HG03439 (cell line): ENCODE results near the gene GPR162.

Source experiments
- ATAC-seq: cut with Tn5 transposase; IDR thresholded peaks from one replicate; pipeline ENCODE4 v1.9.1; 2021; ENCODE audit warnings: mild to moderate bottlenecking, moderate library complexity; ENCODE audit not compliant: unreplicated experiment

The GPR162 gene

DNA sequence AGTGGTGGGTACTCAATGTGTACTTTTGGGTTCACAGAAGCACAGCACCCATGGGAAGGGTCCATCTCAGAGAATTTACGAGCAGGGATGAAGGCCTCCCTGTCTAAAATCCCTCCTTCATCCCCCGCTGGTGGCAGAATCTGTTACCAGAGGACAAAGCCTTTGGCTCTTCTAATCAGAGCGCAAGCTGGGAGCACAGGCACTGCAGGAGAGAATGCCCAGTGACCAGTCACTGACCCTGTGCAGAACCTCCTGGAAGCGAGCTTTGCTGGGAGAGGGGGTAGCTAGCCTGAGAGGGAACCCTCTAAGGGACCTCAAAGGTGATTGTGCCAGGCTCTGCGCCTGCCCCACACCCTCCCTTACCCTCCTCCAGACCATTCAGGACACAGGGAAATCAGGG lies 1.5 kb upstream of the GPR162 start:
- ATAC-seq: no peak

DNA sequence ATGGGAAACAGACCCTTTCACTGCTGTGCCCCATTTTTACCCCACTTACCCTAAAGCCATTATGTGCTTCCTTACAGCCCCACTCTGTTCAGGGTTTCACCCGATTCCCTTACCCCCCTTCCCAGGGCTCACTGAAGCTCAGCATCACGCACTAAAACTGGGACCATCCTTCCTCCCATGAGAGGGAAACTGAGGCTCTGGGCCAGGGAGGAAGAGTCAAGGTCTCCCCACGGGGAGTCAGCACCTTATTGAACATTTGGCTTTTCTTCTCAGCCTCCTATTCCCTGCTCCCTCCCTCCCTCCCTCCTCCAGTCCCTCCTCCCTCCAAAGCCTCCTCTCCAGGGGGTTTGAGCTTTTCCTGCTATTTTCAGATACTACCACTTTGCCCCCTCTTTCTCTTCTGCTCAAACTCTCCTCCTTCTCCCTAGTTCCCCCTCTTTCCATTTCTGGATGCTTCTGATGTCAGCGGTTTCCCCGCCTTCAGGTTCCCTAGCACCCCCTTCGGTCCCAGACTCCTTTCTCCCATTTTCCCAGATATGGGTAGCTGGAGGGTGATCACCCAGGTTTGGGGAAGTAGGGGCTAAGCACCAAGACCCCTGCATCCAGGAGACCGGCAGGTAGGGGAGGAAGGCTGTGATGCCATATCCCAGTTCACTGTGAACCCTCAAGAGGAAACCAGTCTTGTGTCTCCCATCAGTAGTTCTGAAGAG lies 960 bp downstream of the GPR162 start:
- no peak for ATAC-seq

DNA sequence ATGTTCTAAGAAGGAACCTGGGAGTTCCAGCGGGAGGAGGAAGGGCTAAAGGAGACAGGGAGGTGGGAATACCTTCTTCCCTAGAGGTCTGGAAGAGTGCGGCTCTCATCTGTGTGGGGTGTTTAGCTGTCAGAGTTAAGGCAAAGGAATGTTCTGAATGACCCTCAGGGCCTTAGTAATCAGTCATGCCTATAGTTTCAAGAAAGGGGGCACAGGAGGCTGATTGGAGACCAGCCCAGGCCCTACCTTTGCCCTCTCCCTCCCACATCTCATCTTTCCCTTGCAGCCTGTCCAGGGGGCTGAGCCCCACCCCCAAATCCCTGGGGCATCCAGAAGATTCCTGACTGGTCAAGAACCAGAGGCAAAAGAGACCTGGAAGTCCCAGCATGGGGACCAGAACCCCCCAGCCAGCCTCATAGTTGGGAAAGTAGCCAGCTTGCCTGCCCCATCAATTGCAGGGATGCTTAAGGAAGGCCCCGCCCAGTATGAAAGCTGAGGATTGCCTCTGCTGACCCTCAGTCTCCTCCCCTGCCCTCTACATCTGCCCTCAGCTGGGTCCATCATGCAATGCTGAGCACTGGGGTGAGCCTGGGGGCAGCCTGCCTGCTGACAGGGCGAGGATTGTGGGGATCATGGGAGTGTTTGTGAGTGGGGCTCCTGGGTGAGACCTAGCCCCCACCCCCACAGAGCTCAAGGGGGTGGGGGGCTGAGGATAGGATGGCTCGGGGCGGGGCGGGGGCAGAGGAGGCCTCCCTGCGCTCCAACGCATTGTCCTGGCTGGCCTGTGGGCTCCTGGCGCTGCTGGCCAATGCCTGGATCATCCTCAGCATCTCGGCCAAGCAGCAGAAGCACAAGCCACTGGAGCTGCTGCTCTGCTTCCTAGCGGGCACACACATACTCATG lies 1.8 kb downstream of the GPR162 start:
- no peak for ATAC-seq

DNA sequence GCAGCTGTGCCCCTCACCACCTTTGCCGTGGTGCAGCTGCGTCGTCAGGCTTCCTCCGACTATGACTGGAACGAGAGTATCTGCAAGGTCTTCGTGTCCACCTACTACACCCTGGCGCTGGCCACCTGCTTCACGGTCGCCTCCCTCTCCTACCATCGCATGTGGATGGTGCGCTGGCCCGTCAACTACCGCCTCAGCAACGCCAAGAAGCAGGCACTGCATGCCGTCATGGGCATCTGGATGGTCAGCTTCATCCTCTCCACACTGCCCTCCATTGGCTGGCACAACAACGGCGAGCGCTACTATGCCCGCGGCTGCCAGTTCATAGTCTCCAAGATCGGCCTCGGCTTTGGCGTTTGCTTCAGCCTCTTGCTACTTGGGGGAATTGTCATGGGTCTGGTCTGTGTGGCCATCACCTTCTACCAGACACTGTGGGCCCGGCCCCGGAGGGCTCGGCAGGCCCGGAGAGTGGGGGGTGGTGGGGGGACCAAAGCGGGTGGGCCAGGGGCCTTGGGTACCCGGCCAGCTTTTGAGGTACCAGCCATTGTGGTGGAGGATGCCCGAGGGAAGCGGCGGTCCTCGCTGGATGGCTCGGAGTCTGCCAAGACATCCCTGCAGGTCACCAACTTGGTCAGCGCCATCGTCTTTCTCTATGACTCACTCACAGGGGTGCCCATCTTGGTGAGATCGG lies 2.6 kb downstream of the GPR162 start:
- ATAC-seq: no peak

DNA sequence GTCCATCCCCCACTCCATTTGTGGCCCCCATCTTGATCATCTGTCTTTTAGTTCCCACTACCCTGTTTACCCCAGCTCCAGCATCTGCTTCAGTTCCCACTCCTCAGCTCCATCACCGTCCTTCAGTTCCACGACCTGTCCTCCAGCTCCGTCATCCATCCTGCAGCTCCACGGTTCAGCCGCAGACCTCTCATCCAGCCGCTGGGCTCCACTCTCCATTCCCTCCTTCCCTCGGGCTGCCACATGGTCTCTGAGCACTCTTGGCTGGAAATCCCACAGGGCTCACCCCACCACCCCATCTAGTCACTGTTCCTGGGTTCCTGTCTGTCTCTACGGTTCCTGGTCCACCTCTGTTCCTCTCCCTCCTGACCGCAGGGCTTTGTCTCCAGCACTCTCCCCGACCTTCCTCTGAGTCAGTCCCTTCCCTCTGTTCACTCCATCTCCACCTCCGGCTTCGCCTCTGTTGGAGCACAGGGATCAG lies 3.3 kb downstream of the GPR162 start:
- no peak for ATAC-seq

DNA sequence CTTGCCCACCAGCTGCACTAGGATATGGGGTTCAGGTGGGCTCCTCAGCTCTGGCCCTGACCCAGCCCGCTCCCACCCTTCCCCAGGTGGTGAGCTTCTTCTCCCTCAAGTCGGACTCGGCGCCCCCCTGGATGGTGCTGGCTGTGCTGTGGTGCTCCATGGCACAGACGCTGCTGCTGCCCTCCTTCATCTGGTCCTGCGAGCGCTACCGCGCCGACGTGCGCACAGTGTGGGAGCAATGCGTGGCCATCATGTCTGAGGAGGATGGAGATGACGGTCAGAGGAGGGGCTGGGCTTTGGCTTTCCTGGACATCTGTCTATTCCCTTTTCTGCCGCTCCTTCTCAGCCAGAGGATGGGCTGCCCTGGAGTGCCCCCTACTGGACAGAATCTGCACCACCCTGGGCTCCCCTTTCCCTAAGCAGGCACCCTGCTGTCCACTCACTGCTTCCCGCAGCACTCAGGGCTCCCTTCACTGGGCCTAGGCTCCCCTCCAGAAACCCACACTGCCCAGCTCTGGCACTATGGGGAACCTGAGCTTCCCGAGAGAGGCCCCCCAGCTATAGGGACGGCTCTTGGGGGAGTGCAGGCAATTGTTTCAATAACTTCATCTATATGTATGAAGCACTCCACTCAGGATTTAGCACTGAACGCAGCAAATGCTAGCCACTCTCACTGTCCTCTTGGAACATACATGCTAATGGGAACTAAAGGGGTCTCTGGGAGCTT lies 3.9 kb downstream of the GPR162 start:
- ATAC-seq: no peak

DNA sequence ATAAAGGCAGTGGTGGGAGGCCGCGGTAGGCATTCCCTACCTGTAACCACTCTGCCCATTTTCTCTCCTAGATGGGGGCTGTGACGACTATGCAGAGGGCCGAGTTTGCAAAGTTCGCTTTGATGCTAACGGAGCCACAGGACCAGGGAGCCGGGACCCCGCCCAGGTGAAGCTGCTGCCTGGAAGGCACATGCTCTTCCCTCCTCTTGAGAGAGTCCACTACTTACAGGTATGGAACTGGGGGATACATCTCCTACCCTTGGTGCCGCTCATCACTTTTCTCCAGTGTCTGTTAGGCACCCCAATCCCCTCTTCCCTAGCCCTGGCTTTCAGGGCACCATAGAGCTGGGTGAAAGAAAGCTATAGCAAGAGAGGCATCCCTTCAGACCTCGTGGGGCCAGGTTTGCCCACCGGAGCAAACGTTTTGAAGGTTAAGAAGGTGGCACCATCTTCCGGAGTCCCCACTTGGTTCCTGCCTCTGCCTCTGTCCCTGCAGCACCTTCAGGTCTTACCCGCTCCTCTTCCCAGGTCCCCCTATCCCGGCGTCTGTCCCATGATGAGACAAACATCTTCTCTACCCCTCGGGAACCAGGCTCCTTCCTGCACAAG lies 4.6 kb downstream of the GPR162 start:
- no peak for ATAC-seq

DNA sequence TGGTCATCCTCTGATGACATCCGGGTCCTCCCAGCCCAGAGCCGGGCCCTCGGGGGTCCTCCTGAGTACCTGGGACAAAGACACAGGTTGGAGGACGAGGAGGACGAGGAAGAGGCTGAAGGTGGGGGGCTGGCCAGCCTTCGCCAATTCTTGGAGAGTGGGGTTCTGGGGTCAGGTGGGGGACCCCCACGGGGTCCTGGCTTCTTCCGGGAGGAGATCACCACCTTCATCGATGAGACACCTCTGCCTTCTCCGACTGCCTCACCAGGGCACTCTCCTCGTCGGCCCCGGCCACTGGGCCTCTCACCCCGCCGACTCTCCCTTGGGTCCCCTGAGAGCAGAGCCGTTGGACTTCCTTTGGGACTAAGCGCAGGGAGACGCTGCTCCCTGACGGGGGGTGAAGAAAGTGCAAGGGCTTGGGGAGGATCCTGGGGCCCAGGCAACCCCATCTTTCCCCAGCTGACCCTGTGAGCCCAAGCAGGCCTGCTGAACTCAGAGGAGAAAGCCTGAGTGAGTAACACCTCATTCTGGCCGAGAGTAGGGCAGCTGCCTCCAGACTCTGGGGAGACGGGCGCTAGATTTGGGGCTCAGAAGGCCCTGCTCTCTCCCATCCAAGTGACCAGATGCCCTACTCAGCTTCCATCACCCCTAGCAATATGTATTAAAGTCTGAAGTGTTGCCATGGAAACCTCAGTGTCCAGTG lies 5.3 kb downstream of the GPR162 start:
- ATAC-seq: no peak

DNA sequence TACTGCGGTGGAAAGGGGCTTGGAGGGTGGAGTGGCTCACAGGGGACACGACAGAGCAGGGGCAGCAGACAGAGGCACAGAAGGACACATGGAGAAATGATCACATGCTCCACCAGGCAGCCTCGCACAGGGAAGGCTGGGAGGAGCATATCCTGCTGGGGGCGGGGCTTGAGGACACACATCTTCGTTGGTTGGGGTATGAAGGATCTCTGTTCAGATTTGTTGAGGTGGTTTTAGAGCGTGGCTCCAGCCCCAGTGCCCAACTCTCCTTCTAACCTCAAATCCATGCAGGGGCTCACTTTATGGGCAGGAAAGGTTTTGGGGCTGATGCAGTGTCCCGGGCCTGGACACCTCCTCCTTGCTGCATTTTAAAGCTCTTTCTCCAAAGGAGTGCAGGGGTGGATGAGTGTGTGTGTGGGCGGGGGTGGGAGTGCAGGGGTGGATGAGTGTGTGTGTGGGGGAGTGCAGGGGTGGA lies 5.9 kb downstream of the GPR162 start:
- no peak for ATAC-seq

DNA sequence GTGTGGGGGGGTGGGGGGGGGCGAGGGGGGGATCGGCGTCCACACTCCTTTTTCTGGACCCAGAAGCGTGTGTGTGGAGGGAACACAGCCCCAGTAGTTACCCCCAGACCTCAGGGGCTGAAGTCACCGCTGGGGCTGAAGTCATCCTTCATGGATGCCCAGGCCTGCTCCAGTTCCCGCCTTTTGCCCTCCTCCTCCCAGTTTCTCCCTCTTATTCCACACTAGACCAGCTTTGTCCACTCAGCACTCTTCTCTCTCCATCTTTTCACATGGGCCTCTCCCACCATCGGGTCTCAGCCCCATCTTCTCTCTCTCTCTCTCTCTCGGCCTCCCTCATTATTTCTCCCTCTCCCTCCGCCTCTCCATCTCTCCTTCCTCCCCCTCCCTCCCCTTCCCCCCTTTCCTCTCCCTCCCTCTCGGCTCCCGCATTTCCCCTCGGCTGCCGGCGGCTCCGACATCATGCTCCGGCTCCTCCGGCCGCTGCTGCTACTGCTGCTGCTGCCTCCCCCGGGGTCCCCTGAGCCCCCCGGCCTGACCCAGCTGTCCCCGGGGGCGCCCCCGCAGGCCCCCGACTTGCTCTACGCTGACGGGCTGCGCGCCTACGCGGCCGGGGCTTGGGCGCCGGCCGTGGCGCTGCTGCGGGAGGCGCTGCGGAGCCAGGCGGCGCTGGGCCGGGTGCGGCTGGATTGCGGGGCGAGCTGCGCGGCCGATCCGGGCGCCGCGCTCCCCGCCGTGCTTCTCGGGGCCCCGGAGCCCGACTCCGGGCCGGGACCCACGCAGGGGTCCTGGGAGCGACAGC lies 6.6 kb downstream of the GPR162 start, which contains the start of gene P3H3:
Gene P3H3, plus strand, starts transcription at position 426 of the 799 bp plus-strand sequence. Its CDS starts 34 bp downstream, at position 460.
- ATAC-seq: no peak

DNA sequence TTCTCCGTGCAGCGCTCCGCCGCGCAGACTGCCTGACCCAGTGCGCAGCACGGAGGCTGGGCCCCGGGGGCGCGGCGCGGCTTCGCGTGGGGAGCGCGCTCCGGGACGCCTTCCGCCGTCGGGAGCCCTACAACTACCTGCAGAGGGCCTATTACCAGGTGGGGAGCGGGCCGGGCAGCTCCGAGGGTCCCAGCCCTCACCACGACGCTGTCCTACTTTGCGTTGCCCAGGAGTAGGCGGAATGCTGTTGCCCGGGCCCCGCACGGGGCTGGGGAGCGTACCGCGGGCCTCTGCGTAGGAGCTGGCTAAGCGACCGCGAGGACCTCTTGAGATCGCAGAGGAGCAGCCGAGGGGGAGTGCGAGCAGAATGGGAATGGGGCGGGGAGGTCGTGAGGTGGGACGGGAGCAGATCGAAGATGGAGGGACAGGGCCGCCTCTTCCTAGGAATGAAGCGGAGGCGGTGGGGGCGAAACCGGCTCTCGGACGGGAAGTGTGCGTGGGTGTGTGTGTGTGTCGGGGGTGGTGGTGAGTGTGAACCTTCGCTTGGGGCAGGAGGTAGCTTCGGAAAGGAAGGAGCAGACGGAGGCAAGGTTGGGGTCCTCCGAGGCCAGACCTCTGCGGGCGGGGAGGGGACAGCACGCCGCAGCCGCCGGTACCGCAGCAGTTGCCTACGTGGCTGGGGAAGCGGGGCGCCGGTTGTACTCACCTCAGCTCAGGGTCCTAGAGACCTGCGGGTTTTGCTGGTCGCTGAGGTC lies 7.3 kb downstream of the GPR162 start:
- ATAC-seq: no peak

DNA sequence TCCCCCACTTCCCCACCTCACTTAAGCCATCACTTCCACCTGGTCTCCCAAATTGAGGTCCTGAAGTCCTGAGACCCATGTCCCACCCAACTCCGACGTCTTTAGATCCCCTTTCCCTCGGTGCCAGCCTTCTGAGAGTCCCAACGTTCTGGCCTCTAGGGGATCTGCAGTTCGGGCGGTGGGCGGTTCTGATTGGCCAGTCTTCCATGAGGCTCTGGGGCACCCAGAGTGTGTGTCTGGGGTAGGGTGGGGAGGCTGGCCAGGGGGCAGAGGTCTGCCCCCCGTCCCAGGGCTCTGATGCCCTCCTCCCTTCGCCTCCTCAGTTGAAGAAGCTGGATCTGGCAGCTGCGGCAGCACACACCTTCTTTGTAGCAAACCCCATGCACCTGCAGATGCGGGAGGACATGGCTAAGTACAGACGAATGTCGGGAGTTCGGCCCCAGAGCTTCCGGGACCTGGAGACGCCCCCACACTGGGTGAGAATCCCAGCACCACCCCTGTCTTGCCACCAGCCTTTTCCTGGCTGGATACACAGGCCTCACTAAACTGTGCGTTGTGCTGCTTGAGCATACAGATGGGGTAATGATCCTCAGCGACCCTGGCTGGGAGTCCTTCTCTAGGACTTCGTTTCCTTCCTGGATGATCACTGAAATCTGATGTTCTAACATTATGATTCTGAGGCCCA lies 8.1 kb downstream of the GPR162 start:
- ATAC-seq: no peak

DNA sequence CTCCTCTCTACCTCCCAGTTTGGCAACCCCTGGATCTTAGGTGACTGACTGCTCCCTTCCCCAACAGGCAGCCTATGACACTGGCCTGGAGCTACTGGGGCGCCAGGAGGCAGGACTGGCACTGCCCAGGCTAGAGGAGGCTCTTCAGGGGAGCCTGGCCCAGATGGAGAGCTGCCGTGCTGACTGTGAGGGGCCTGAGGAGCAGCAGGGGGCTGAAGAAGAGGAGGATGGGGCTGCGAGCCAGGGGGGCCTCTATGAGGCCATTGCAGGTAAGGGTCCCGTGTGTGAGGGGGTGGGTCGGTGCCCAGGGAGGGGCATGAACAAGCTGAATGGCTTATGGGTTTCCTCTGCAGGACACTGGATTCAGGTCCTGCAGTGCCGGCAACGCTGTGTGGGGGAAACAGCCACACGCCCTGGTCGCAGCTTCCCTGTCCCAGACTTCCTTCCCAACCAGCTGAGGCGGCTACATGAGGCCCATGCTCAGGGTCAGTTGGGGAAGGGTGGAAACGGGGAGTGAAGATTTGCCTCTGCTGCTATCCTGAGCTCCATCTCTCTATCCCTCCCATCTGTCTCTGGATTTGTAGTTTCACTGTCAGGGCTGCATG lies 8.8 kb downstream of the GPR162 start:
- no peak for ATAC-seq

DNA sequence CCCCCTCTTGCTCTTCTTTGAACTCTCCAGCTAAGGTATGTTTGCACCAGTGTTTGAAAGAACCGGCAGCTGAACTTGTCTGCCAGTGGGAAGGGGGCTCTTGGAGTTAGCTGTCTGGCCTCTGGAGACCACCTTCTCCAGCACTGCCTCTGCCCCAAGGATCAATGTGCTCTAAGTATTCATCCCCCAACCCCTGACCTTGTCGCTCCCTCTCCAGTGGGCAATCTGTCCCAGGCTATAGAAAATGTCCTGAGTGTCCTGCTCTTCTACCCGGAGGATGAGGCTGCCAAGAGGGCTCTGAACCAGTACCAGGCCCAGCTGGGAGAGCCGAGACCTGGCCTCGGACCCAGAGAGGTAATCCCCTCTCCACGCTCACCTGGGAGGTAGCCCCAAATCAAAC lies 9.4 kb downstream of the GPR162 start:
- ATAC-seq: no peak

DNA sequence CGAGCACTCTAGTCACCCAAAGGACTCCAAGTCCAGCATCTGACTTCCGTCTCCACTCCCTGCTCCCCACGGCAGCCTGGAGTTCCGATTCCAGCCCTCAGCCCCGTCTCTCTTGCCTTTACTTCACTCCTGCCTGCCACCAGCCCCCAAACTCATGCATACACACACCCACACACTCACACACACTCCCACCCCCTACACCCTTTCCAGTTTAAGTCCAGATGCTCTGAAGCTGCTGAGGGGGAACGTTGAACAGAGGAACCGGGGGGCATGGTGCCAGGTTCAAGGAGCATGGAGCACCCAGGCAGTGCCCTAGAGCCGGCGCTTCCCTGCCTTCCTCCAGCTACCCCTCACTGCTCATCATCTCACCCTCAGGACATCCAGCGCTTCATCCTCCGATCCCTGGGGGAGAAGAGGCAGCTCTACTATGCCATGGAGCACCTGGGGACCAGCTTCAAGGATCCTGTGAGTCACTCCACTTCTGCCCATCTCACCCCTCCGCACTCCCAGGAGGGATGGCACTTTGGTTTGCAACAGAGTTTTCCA lies 9.9 kb downstream of the GPR162 start:
- no peak for ATAC-seq

DNA sequence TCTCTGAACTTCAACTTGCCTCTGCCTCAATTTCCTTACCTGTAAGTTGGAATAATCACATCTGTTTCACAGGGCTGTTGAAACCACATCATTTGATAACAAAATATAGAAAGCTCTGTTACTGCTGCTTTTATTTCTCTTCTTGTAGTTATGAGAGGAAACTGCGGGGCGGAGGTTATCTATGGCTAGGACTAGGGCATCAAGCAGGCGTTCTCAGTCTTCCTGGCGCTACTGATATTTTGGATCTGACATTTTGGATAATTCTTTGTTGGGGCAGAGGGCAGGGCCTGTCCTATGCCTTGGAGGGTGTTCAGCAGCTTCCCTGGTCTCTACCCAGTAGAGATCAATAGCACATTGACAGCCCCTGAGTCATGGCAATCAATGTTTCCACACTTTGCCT lies 10.5 kb downstream of the GPR162 start:
- ATAC-seq: no peak
